CD8-positive, alpha-beta memory T cell (primary cell): ENCODE results near the gene CCDC85C. TPM values are rescaled to one million over a fixed set of nuclear protein-coding genes. Genes with fewer than 3 reads are reported as not detected.

ENCODE experiments used
- CTCF ChIA-PET: fragments of 350-600 bp; sonication (Branson Sonifier 250); formaldehyde crosslinking; loops from one replicate; lab custom pipeline; 2021; ENCODE audit warnings: antibody characterized with exemption; lab: Charles Lee
- POLR2A ChIA-PET: fragments of 350-600 bp; sonication (Branson Sonifier 250); formaldehyde crosslinking; loops from one replicate; lab custom pipeline; 2021; ENCODE audit warnings: antibody characterized with exemption; lab: Charles Lee
- DNase-seq, 5 donors: peaks; one replicate each; pipeline versions ENCODE4 v3.0.0 to v3.0.0-alpha.2; 2020 to 2022; ENCODE audit warnings: mixed read lengths in 1 of 5
- H3K27ac ChIP-seq: one replicate; pipeline ENCODE4 v1.7.0; 2013; ENCODE audit warnings: low read depth, mild to moderate bottlenecking, low read length, moderate library complexity
- H3K27me3 ChIP-seq: 2 replicates; pipeline ENCODE4 v1.7.0; 2013; ENCODE audit warnings: low read length, mild to moderate bottlenecking; ENCODE audit not compliant: insufficient read depth, poor library complexity, severe bottlenecking
- H3K36me3 ChIP-seq: 2 replicates; pipeline ENCODE4 v1.7.0; 2013; ENCODE audit warnings: mild to moderate bottlenecking, low read length, moderate library complexity; ENCODE audit not compliant: insufficient read depth
- H3K4me1 ChIP-seq: 2 replicates; pipeline ENCODE4 v1.7.0; 2013; ENCODE audit warnings: mild to moderate bottlenecking, low read length, moderate library complexity; ENCODE audit not compliant: insufficient read depth
- H3K4me3 ChIP-seq: 2 replicates; pipeline ENCODE4 v1.7.0; 2013; ENCODE audit warnings: mild to moderate bottlenecking, low read length
- H3K9me3 ChIP-seq: 2 replicates; pipeline ENCODE4 v1.7.0; 2013; ENCODE audit warnings: mild to moderate bottlenecking, low read length
- H3K27ac Mint-ChIP-seq, 8 donors: one replicate each; pipeline ENCODE4 v1.8.0; 2020 to 2021; ENCODE audit warnings: mixed read lengths in 8 of 8, mild to moderate bottlenecking in 6 of 8, inconsistent platforms in 3 of 8, moderate library complexity in 3 of 8
- H3K27me3 Mint-ChIP-seq, 2 donors: one replicate each; pipeline ENCODE4 v1.8.0; 2020 to 2021; ENCODE audit warnings: mixed read lengths in 2 of 2, mild to moderate bottlenecking in 1 of 2, moderate library complexity in 1 of 2
- H3K36me3 Mint-ChIP-seq, 3 donors: one replicate each; pipeline ENCODE4 v1.8.0; 2020 to 2021; ENCODE audit warnings: mixed read lengths in 3 of 3, inconsistent platforms in 1 of 3, mild to moderate bottlenecking in 1 of 3
- H3K4me1 Mint-ChIP-seq, 3 donors: one replicate each; pipeline ENCODE4 v1.8.0; 2020 to 2021; ENCODE audit warnings: mixed read lengths in 3 of 3, inconsistent platforms in 1 of 3, mild to moderate bottlenecking in 1 of 3
- H3K4me3 Mint-ChIP-seq, 7 donors: one replicate each; pipeline ENCODE4 v1.8.0; 2020 to 2021; ENCODE audit warnings: mixed read lengths in 7 of 7, mild to moderate bottlenecking in 6 of 7, moderate library complexity in 4 of 7, inconsistent platforms in 2 of 7
- H3K9me3 Mint-ChIP-seq, 5 donors: one replicate each; pipeline ENCODE4 v1.8.0; 2020 to 2022; ENCODE audit warnings: mixed read lengths in 5 of 5, mild to moderate bottlenecking in 3 of 5, moderate library complexity in 2 of 5, inconsistent platforms in 1 of 5
- polyA plus RNA-seq: library from polyadenylated mRNA; unstranded; fragments of 300-500 nt; fragmentation: Illumina TruSeq; gene quantifications from one replicate; pipeline ENCODE4 v1.2.3, GENCODE V29; 2021
- total RNA-seq, 2 experiments: library from RNA; stranded (reverse); gene quantifications; one replicate each; pipeline ENCODE4 v1.2.3, GENCODE V29; 2021

Gene CCDC85C
- total and polyA plus RNA-seq, 3 experiments from 2014 or later, result 1.2 to 5.3 (median 4.2) TPM

DNA sequence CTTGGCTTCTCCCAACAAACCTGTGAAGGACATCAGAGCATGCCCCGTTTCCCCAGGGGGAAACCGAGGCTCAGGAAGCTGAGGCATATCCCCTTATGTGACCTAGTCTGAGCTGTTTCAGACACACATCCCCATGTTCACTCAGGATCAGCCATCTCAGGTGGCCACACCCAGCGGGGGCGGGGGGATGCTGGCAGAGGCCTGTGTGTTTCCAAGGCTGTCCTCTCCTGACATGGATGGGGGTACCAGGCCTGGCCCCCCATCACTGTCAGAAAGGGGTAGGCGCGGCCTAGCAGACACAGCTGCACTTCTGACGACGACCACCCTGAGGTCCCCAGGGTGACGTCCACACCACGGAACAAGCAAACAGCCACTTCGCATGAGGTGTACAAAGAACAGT lies 22.1 kb downstream of the CCDC85C start:
- Histone ChIP-seq H3K4me3 (no peak overlapping the region), H3K27me3 (no peaks in the 10 kb centered on the region), H3K4me1 (no peaks in the 10 kb centered on the region), H3K36me3 (no peaks in the 10 kb centered on the region), H3K27ac (no peak overlapping the region), H3K9me3 (no peaks in the 10 kb centered on the region)
- Mint-ChIP-seq H3K4me3 (no peak overlapping the region), H3K27me3 (peaks cover 0 to 3% of the 10 kb centered on the region in 2 donors), H3K27ac (no peak overlapping the region), H3K9me3 (no peaks in the 10 kb centered on the region), H3K4me1 (peaks cover 0 to 13% (median 3%) of the 10 kb centered on the region in 3 donors), H3K36me3 (peaks cover 0 to 1% (median 0%) of the 10 kb centered on the region in 3 donors)
- ChIA-PET CTCF (no interaction called here), POLR2A (no interaction called here)
- DNase-seq, result no peak

DNA sequence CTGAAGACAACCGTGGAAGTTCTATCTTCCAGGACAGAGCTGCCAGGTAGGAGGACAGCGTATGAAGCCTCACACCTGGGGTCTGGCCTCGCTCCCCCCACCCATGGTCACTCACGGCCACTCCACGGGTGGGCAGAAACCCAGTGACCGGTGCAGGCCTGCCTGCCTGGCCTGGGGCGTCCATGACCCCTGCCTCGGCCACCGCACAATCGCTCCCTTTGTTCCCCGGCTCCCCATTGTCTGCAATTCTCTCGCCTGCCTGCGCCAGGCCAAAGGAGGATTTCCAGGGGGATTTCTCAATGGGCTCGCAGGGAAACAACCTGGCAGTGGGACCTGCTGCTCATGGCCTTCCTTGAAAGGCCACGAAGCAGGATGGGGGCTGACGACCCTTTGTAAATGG lies 22.6 kb downstream of the CCDC85C start:
- POLR2A ChIA-PET, result no interaction called here
- no peaks in the 10 kb centered on the region for H3K9me3 Mint-ChIP-seq

GRCh38 chr14:99579903-99580571 lies 24.0 kb downstream of the CCDC85C start:
- CTCF ChIA-PET, result no interaction called here
- H3K9me3 Mint-ChIP-seq, result no peaks in the 10 kb centered on the region
- peaks cover 0 to 19% (median 4%) of the 10 kb centered on the region in 3 donors for H3K4me1 Mint-ChIP-seq
- no peaks in the 10 kb centered on the region for H3K36me3 ChIP-seq
- POLR2A ChIA-PET, result no interaction called here
- H3K4me3 Mint-ChIP-seq, result no peak overlapping the region
- H3K27ac ChIP-seq, result no peak overlapping the region
- no peak for DNase-seq
- H3K27me3 ChIP-seq, result no peaks in the 10 kb centered on the region
- H3K36me3 Mint-ChIP-seq, result peaks cover 0 to 1% (median 0%) of the 10 kb centered on the region in 3 donors
- H3K9me3 ChIP-seq, result no peaks in the 10 kb centered on the region
- H3K27me3 Mint-ChIP-seq, result peaks cover 0 to 3% of the 10 kb centered on the region in 2 donors
- no peak overlapping the region for H3K4me3 ChIP-seq
- no peaks in the 10 kb centered on the region for H3K4me1 ChIP-seq
- no peak overlapping the region for H3K27ac Mint-ChIP-seq

More for the DNA sequence above, 22.6 kb downstream of the CCDC85C start:
- no peak overlapping the region for H3K27ac Mint-ChIP-seq
- peaks cover 0 to 3% of the 10 kb centered on the region in 2 donors for H3K27me3 Mint-ChIP-seq
- Histone ChIP-seq H3K27me3 (no peaks in the 10 kb centered on the region), H3K27ac (no peak overlapping the region), H3K4me3 (no peak overlapping the region), H3K36me3 (no peaks in the 10 kb centered on the region), H3K9me3 (no peaks in the 10 kb centered on the region), H3K4me1 (no peaks in the 10 kb centered on the region)
- CTCF ChIA-PET, result no interaction called here
- no peak for DNase-seq
- peaks cover 0 to 13% (median 3%) of the 10 kb centered on the region in 3 donors for H3K4me1 Mint-ChIP-seq
- H3K36me3 Mint-ChIP-seq, result peaks cover 0 to 1% (median 0%) of the 10 kb centered on the region in 3 donors
- no peak overlapping the region for H3K4me3 Mint-ChIP-seq

GRCh38 chr14:99579120-99579836 lies 24.7 kb downstream of the CCDC85C start:
- Mint-ChIP-seq H3K27me3 (peaks cover 0 to 3% of the 10 kb centered on the region in 2 donors), H3K36me3 (peaks cover 0 to 1% (median 0%) of the 10 kb centered on the region in 3 donors), H3K4me1 (peaks cover 0 to 19% (median 4%) of the 10 kb centered on the region in 3 donors), H3K27ac (no peak overlapping the region), H3K9me3 (no peaks in the 10 kb centered on the region), H3K4me3 (no peak overlapping the region)
- H3K9me3 ChIP-seq, result no peaks in the 10 kb centered on the region
- H3K36me3 ChIP-seq, result no peaks in the 10 kb centered on the region
- no peak overlapping the region for H3K4me3 ChIP-seq
- no peaks in the 10 kb centered on the region for H3K4me1 ChIP-seq
- no peaks in the 10 kb centered on the region for H3K27me3 ChIP-seq
- ChIA-PET POLR2A (no interaction called here), CTCF (no interaction called here)
- DNase-seq, result no peak
- H3K27ac ChIP-seq, result no peak overlapping the region

DNA sequence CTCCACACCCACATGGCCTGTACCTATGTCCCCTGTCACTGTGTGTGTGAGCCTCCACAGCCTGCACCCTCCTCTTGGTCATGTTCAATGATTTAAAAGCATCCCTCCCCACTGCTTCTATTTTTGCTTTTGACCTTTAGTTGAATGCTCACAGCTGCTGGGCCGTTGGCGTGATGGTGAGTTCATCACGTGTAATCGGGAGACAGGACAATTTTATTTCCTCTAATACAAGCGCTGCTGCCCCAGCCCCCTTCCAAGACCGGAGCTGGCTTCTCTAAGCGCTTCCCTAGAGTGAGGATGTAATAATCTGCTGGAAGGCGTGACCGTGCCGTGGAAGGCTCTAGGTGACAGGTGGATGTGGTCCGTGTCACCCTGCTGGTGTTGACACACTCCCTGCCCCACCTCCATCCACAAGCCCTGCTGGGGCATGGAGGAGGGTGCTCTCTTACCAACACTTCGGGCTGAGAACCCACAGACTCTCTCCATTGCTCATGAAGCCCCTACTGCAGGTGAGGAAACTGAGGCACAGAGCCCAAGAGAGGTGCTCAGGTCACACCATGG lies 25.4 kb downstream of the CCDC85C start:
- ChIA-PET POLR2A (no interaction called here), CTCF (no interaction called here)
- Mint-ChIP-seq H3K4me3 (no peak overlapping the region), H3K4me1 (peaks cover 0 to 23% (median 4%) of the 10 kb centered on the region in 3 donors), H3K9me3 (no peaks in the 10 kb centered on the region), H3K27me3 (peaks cover 0 to 3% of the 10 kb centered on the region in 2 donors), H3K27ac (no peak overlapping the region), H3K36me3 (peaks cover 0 to 1% (median 0%) of the 10 kb centered on the region in 3 donors)
- Histone ChIP-seq H3K4me3 (no peak overlapping the region), H3K9me3 (no peaks in the 10 kb centered on the region), H3K27me3 (no peaks in the 10 kb centered on the region), H3K4me1 (no peaks in the 10 kb centered on the region), H3K36me3 (no peaks in the 10 kb centered on the region), H3K27ac (no peak overlapping the region)
- DNase-seq, result no peak

GRCh38 chr14:99576761-99577705 lies 27.0 kb downstream of the CCDC85C start:
- H3K4me3 Mint-ChIP-seq, result no peak overlapping the region
- H3K4me1 ChIP-seq, result no peaks in the 10 kb centered on the region
- CTCF ChIA-PET, result no interaction called here
- peaks cover 0 to 4% of the 10 kb centered on the region in 2 donors for H3K27me3 Mint-ChIP-seq
- no peak overlapping the region for H3K27ac ChIP-seq
- no peaks in the 10 kb centered on the region for H3K27me3 ChIP-seq
- H3K36me3 ChIP-seq, result no peaks in the 10 kb centered on the region
- H3K9me3 ChIP-seq, result no peaks in the 10 kb centered on the region
- H3K4me3 ChIP-seq, result no peak overlapping the region
- H3K36me3 Mint-ChIP-seq, result peaks cover 0 to 1% (median 0%) of the 10 kb centered on the region in 3 donors
- DNase-seq, result no peak
- H3K27ac Mint-ChIP-seq, result peak overlapping the region in 1 of 8 donors; percentile 20
- H3K4me1 Mint-ChIP-seq, result peaks cover 0 to 26% (median 8%) of the 10 kb centered on the region in 3 donors
- POLR2A ChIA-PET, result no interaction called here
- no peaks in the 10 kb centered on the region for H3K9me3 Mint-ChIP-seq

DNA sequence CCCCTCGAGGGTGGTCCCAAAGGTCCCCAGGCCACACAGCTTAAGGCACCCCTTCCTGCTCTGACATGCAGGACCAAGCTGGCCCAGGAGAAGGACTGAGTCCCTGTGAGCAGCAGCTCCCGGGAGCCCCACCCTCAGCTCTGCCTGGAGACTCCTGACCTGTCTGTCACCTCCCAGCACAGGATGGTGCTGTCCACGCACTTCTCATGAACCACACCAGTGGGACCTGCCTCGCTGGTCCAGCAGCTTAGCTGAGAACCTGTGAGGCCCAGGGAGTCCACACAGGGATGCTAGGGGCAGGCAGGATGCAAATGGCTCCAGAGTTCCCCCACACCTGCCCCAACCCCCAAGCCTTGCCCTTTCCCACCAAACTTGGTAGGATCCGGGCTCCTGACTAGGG lies 27.7 kb downstream of the CCDC85C start:
- no peak overlapping the region for H3K4me3 Mint-ChIP-seq
- H3K9me3 ChIP-seq, result no peaks in the 10 kb centered on the region
- ChIA-PET POLR2A (no interaction called here), CTCF (interaction anchor here (1.1 kb wide), 1 partner anchor 52 kb away, joined by 4 read pairs; no protein-coding TSS in a partner anchor)
- DNase-seq, result no peak
- peaks cover 0 to 1% (median 0%) of the 10 kb centered on the region in 3 donors for H3K36me3 Mint-ChIP-seq
- H3K36me3 ChIP-seq, result no peaks in the 10 kb centered on the region
- no peak overlapping the region for H3K4me3 ChIP-seq
- no peaks in the 10 kb centered on the region for H3K27me3 ChIP-seq
- peaks cover 0 to 4% of the 10 kb centered on the region in 2 donors for H3K27me3 Mint-ChIP-seq
- no peaks in the 10 kb centered on the region for H3K4me1 ChIP-seq
- H3K27ac ChIP-seq, result no peak overlapping the region
- no peaks in the 10 kb centered on the region for H3K9me3 Mint-ChIP-seq
- peaks cover 0 to 26% (median 8%) of the 10 kb centered on the region in 3 donors for H3K4me1 Mint-ChIP-seq
- H3K27ac Mint-ChIP-seq, result peak overlapping the region in 1 of 8 donors; percentile 43
